Measurements from ENCODE around the gene ATP4B. TPM values are rescaled to one million over a fixed set of nuclear protein-coding genes. Genes with fewer than 3 reads are reported as not detected.

Gene ATP4B
- total and polyA plus RNA-seq, 4 donors = not detected

DNA sequence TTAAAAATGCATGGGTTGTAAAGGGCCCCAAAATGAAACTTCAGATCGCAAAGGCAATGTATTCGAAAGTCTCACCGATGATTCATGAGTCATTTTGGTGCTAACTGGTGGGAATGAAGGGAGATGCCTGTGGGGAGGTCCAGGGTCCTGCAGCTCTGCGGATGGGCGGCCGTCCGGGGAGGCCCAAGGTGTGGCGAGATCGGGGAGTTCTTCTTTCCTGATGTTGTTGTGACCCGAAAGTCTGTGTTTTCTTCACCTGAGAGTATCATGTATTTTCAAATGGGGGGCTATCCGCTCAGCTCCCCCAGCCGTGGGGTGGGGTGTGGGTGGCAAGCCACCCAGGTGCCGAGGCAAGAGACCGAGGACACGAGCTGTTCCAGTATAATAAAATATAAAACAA lies 37.0 kb downstream of the ATP4B start:
- H3K36me3 ChIP-seq (ENCODE audit: control insufficient read depth in 4 of 4, insufficient read depth in 4 of 4, low read length in 4 of 4) = peaks cover 0 to 12% (median 8%) of the 10 kb centered on the region in 4 donors
- H3K27me3 ChIP-seq (ENCODE audit: control insufficient read depth in 3 of 3, insufficient read depth in 3 of 3, low read length in 2 of 3) = no peaks in the 10 kb centered on the region
- no peak overlapping the region for H3K27ac ChIP-seq (ENCODE audit: low read depth in 1 of 2, low read length in 1 of 2)
- peaks cover 0 to 9% (median 1%) of the 10 kb centered on the region in 5 donors for H3K4me1 ChIP-seq (ENCODE audit: control insufficient read depth in 5 of 5, insufficient read depth in 5 of 5, low read length in 5 of 5)
- TF ChIP-seq, protein P1, sequence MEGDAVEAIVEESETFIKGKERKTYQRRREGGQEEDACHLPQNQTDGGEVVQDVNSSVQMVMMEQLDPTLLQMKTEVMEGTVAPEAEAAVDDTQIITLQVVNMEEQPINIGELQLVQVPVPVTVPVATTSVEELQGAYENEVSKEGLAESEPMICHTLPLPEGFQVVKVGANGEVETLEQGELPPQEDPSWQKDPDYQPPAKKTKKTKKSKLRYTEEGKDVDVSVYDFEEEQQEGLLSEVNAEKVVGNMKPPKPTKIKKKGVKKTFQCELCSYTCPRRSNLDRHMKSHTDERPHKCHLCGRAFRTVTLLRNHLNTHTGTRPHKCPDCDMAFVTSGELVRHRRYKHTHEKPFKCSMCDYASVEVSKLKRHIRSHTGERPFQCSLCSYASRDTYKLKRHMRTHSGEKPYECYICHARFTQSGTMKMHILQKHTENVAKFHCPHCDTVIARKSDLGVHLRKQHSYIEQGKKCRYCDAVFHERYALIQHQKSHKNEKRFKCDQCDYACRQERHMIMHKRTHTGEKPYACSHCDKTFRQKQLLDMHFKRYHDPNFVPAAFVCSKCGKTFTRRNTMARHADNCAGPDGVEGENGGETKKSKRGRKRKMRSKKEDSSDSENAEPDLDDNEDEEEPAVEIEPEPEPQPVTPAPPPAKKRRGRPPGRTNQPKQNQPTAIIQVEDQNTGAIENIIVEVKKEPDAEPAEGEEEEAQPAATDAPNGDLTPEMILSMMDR (IDR thresholded peaks at IDR 0.05; ENCODE audit: control extremely low read depth, extremely low read depth) = no peak
- ATAC-seq (ENCODE audit: insufficient read depth, low FRiP score) (no peak), DNase-seq (no peak)
- 97 to 99% methylated on average over 15 of the region's 15 CpGs for WGBS, 2 donors
- no peak overlapping the region for H3K4me3 ChIP-seq
- no peaks in the 10 kb centered on the region for H3K9me3 ChIP-seq (ENCODE audit: control insufficient read depth in 4 of 4, insufficient read depth in 3 of 4, low read length in 3 of 4)
- H3K9ac ChIP-seq (ENCODE audit: insufficient read depth in 1 of 2, low read length in 2 of 2) = no peak overlapping the region

DNA sequence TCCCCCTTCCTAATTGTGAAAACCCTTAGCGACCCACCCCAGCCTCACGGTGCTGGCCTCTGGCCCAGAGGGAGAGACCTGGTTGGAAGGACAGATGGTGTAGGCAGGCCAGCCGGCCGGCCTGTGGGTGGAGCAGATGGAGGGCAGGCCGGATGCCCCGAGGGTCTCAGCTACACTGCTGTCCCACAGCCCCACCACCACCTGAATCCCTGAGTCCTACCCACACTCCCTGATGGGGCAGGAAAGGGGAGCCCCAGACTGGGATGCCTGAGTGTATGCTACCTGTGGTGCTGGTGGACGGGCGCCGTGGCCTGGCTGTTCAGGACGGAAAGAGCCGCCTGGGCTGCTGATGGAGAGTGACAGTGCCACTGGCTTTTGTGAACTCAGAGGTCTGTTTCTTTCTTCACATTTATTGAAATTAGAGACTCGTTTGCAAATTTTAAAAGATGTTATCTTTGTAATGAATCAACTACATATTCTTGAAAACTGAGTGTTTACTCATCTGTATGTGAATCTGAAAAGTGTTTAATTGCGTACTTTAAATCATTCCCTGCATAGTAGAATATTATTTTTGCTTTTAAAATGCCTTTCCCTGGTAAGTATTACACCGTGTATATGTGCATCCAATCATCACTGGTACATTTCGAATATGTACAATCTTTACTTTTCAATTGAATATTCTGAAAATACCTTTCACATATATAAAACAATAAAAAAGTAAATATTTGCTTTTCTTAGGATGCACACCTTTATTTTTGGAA lies 37.8 kb downstream of the ATP4B start:
- H3K27me3 ChIP-seq (ENCODE audit: control insufficient read depth in 3 of 3, insufficient read depth in 3 of 3, low read length in 2 of 3) = no peaks in the 10 kb centered on the region
- ATAC-seq (ENCODE audit: insufficient read depth, low FRiP score) (no peak), DNase-seq (no peak)
- peaks cover 0 to 12% (median 8%) of the 10 kb centered on the region in 4 donors for H3K36me3 ChIP-seq (ENCODE audit: control insufficient read depth in 4 of 4, insufficient read depth in 4 of 4, low read length in 4 of 4)
- WGBS, 2 donors = 83 to 90% methylated on average over 15 of the region's 15 CpGs
- H3K4me3 ChIP-seq = no peak overlapping the region
- peaks cover 0 to 4% (median 1%) of the 10 kb centered on the region in 5 donors for H3K4me1 ChIP-seq (ENCODE audit: control insufficient read depth in 5 of 5, insufficient read depth in 5 of 5, low read length in 5 of 5)
- H3K27ac ChIP-seq (ENCODE audit: low read depth in 1 of 2, low read length in 1 of 2) = no peak overlapping the region
- no peaks in the 10 kb centered on the region for H3K9me3 ChIP-seq (ENCODE audit: control insufficient read depth in 4 of 4, insufficient read depth in 3 of 4, low read length in 3 of 4)
- no peak overlapping the region for H3K9ac ChIP-seq (ENCODE audit: insufficient read depth in 1 of 2, low read length in 2 of 2)
- TF ChIP-seq, protein P1 (IDR thresholded peaks at IDR 0.05; ENCODE audit: control extremely low read depth, extremely low read depth) = no peak

DNA sequence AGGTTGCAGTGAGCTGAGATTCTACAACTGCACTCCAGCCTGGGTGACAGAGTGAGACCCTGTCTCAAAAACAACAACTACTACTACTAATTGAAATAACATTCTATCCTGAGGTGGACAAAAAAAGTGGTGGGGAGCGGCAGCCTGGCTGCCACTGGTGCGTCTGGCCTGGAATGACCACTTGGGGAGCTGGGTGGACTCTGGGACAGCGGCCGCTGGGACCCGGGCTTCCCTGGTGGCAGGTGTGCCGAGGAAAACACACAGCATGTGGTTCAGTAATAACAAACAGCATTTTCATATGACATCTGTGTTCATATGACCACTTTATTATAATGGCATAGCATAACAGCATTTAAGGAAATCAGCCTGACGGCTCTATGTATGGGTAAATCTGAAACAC lies 39.5 kb downstream of the ATP4B start:
- H3K27me3 ChIP-seq (ENCODE audit: control insufficient read depth in 3 of 3, insufficient read depth in 3 of 3, low read length in 2 of 3) = no peaks in the 10 kb centered on the region
- no peaks in the 10 kb centered on the region for H3K9me3 ChIP-seq (ENCODE audit: control insufficient read depth in 4 of 4, insufficient read depth in 3 of 4, low read length in 3 of 4)
- WGBS, 2 donors = 95 to 97% methylated on average over 7 of the region's 7 CpGs
- H3K4me3 ChIP-seq = no peak overlapping the region
- no peak overlapping the region for H3K9ac ChIP-seq (ENCODE audit: insufficient read depth in 1 of 2, low read length in 2 of 2)
- no peak overlapping the region for H3K27ac ChIP-seq (ENCODE audit: low read depth in 1 of 2, low read length in 1 of 2)
- DNase-seq (no peak), ATAC-seq (ENCODE audit: insufficient read depth, low FRiP score) (no peak)
- H3K4me1 ChIP-seq (ENCODE audit: control insufficient read depth in 5 of 5, insufficient read depth in 5 of 5, low read length in 5 of 5) = peaks cover 0 to 4% (median 1%) of the 10 kb centered on the region in 5 donors
- TF ChIP-seq, protein P1 (IDR thresholded peaks at IDR 0.05; ENCODE audit: control extremely low read depth, extremely low read depth) = no peak
- peaks cover 0 to 9% (median 8%) of the 10 kb centered on the region in 4 donors for H3K36me3 ChIP-seq (ENCODE audit: control insufficient read depth in 4 of 4, insufficient read depth in 4 of 4, low read length in 4 of 4)

Data from lung (tissue), 12 donors.